Measurements from ENCODE around the gene STK36. TPM values are rescaled to one million over a fixed set of nuclear protein-coding genes. Genes with fewer than 3 reads are reported as not detected.

Gene STK36
- total and polyA plus RNA-seq, 4 donors = 18.0 to 70.6 (median 31.3) TPM

DNA sequence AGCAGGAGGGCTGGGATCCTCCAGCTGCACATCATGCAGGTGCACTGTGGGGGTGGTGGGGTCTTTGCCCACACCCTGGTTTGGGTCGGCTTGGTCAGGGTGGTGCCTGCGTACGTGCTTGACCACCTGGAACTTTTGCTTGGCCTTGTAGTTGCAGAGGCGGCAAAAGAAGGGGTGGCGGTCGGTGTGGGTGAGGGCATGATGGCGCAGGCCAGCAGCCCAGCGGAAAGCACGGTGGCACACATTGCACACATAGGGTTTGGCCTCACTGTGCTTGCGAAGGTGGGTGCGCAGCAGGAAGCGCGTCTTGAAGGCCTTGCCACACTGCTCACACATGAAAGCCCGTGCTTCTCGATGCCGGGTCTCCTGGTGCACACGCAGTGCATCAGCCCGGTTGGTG lies 33.5 kb upstream of the STK36 start:
- ATAC-seq (ENCODE audit: insufficient read depth, low FRiP score) = no peak

DNA sequence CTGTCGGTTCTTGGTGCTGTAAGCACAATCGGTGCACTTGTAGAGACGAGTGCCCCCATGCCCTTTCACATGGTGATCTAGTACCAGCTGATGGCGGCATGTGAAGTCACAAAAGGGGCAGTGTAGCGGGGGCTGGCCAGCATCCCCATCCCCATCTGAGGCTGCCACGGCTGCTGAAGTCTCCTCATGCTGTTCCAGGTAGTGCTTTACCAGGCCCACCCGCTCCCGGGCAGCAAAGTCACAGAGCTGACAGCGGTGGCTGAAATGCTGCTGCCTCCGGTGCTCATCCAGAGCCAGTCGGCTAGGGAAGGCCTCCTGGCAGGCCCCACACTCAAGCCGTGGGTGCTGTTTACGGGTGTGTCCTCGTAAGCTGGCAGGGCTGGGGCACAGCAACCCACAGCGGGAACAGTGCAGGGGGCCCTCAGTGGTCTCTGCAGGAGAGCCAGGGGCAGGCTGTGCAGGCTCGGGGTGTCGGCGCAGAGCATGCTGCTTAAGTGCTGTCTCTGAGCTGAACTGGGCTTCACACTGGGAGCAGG lies 29.7 kb upstream of the STK36 start:
- Histone ChIP-seq H3K4me1 (ENCODE audit: control insufficient read depth in 5 of 5, insufficient read depth in 5 of 5, low read length in 5 of 5) (no peaks in the 10 kb centered on the region), H3K4me3 (no peak overlapping the region), H3K27me3 (ENCODE audit: control insufficient read depth in 3 of 3, insufficient read depth in 3 of 3, low read length in 2 of 3) (no peaks in the 10 kb centered on the region), H3K27ac (ENCODE audit: low read depth in 1 of 2, low read length in 1 of 2) (no peak overlapping the region), H3K36me3 (ENCODE audit: control insufficient read depth in 4 of 4, insufficient read depth in 4 of 4, low read length in 4 of 4) (peaks cover 31 to 71% (median 47%) of the 10 kb centered on the region in 4 donors), H3K9ac (ENCODE audit: insufficient read depth in 1 of 2, low read length in 2 of 2) (no peak overlapping the region), H3K9me3 (ENCODE audit: control insufficient read depth in 4 of 4, insufficient read depth in 3 of 4, low read length in 3 of 4) (peaks cover 0 to 2% (median 0%) of the 10 kb centered on the region in 4 donors)
- DNase-seq = no peak
- TF ChIP-seq, protein P1, sequence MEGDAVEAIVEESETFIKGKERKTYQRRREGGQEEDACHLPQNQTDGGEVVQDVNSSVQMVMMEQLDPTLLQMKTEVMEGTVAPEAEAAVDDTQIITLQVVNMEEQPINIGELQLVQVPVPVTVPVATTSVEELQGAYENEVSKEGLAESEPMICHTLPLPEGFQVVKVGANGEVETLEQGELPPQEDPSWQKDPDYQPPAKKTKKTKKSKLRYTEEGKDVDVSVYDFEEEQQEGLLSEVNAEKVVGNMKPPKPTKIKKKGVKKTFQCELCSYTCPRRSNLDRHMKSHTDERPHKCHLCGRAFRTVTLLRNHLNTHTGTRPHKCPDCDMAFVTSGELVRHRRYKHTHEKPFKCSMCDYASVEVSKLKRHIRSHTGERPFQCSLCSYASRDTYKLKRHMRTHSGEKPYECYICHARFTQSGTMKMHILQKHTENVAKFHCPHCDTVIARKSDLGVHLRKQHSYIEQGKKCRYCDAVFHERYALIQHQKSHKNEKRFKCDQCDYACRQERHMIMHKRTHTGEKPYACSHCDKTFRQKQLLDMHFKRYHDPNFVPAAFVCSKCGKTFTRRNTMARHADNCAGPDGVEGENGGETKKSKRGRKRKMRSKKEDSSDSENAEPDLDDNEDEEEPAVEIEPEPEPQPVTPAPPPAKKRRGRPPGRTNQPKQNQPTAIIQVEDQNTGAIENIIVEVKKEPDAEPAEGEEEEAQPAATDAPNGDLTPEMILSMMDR (IDR thresholded peaks at IDR 0.05; ENCODE audit: control extremely low read depth, extremely low read depth) = no peak
- ATAC-seq (ENCODE audit: insufficient read depth, low FRiP score) = no peak
- WGBS, 2 donors = 94 to 96% methylated on average over 18 of the region's 18 CpGs

More for the DNA sequence above, 33.5 kb upstream of the STK36 start:
- no peaks in the 10 kb centered on the region for H3K27me3 ChIP-seq (ENCODE audit: control insufficient read depth in 3 of 3, insufficient read depth in 3 of 3, low read length in 2 of 3)
- peaks cover 0 to 2% (median 0%) of the 10 kb centered on the region in 4 donors for H3K9me3 ChIP-seq (ENCODE audit: control insufficient read depth in 4 of 4, insufficient read depth in 3 of 4, low read length in 3 of 4)
- no peaks in the 10 kb centered on the region for H3K4me1 ChIP-seq (ENCODE audit: control insufficient read depth in 5 of 5, insufficient read depth in 5 of 5, low read length in 5 of 5)
- H3K4me3 ChIP-seq = no peak overlapping the region
- H3K27ac ChIP-seq (ENCODE audit: low read depth in 1 of 2, low read length in 1 of 2) = no peak overlapping the region
- DNase-seq = no peak
- TF ChIP-seq, protein P1 (IDR thresholded peaks at IDR 0.05; ENCODE audit: control extremely low read depth, extremely low read depth) = no peak
- peaks cover 32 to 71% (median 52%) of the 10 kb centered on the region in 4 donors for H3K36me3 ChIP-seq (ENCODE audit: control insufficient read depth in 4 of 4, insufficient read depth in 4 of 4, low read length in 4 of 4)
- 97 to 98% methylated on average over 18 of the region's 18 CpGs for WGBS, 2 donors
- H3K9ac ChIP-seq (ENCODE audit: insufficient read depth in 1 of 2, low read length in 2 of 2) = no peak overlapping the region

DNA sequence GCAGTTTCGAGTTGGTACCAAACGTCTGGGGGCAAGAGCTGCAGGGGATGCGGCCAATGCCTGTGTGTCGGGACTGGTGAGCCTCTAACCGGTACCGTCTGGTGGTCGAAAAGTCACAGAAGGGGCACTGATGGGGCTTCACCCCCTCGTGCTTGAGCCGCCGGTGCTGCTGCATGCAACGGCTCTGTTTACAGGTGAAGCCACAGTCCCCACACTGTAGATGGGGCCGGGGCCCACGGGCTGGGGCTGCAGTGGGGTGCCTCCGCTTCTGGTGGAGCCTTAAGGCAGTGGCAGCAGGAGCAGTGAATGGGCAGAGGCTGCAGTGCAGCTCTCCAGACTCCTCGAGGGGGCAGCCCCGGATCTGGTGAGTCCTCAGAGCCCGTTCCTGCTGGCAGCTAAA lies 29.1 kb upstream of the STK36 start:
- H3K36me3 ChIP-seq (ENCODE audit: control insufficient read depth in 4 of 4, insufficient read depth in 4 of 4, low read length in 4 of 4) = peaks cover 26 to 69% (median 48%) of the 10 kb centered on the region in 4 donors
- TF ChIP-seq, protein P1 (IDR thresholded peaks at IDR 0.05; ENCODE audit: control extremely low read depth, extremely low read depth) = no peak
- no peak for ATAC-seq (ENCODE audit: insufficient read depth, low FRiP score)

More for the DNA sequence above, 29.1 kb upstream of the STK36 start:
- Histone ChIP-seq H3K9me3 (ENCODE audit: control insufficient read depth in 4 of 4, insufficient read depth in 3 of 4, low read length in 3 of 4) (peaks cover 0 to 2% (median 0%) of the 10 kb centered on the region in 4 donors), H3K27ac (ENCODE audit: low read depth in 1 of 2, low read length in 1 of 2) (no peak overlapping the region), H3K4me3 (no peak overlapping the region), H3K27me3 (ENCODE audit: control insufficient read depth in 3 of 3, insufficient read depth in 3 of 3, low read length in 2 of 3) (no peaks in the 10 kb centered on the region), H3K9ac (ENCODE audit: insufficient read depth in 1 of 2, low read length in 2 of 2) (no peak overlapping the region), H3K4me1 (ENCODE audit: control insufficient read depth in 5 of 5, insufficient read depth in 5 of 5, low read length in 5 of 5) (no peaks in the 10 kb centered on the region)
- 91 to 94% methylated on average over 17 of the region's 17 CpGs for WGBS, 2 donors
- DNase-seq = no peak

Measured in lung (tissue), 12 donors.